NCI-H69 (cell line): ENCODE results near the gene UNC45B.
"Not testable (repeated sequence)": the region's sequence is repeated elsewhere in the genome, so short reads cannot be mapped to it uniquely, and the experiment has no call there.

Source experiments
- DNase-seq: peaks from one replicate; lab custom pipeline; 2025; lab: John Stamatoyannopoulos, UW

The UNC45B gene

GRCh38 chr17:35170968-35171771 lies 23.6 kb downstream of the UNC45B start:
- peak; percentile 9 for DNase-seq

DNA sequence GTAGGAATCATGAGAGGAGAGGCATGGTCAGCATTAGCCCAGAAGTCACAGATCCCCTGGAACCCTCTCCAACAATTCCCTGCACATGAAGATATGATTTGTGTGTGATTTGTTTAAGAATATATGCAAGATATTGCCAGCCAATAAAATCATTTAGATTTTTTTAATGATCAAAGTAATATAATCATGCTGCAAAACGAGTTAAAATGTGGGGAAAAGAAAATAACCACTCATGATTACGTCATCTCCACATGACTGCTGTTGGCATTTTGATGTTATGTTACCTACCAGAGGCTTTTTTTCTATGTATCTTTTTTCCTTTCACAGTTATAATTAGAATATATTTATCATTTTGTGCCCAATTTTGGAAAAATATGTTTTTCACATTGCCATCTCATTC lies 24.2 kb downstream of the UNC45B start:
- no peak for DNase-seq

DNA sequence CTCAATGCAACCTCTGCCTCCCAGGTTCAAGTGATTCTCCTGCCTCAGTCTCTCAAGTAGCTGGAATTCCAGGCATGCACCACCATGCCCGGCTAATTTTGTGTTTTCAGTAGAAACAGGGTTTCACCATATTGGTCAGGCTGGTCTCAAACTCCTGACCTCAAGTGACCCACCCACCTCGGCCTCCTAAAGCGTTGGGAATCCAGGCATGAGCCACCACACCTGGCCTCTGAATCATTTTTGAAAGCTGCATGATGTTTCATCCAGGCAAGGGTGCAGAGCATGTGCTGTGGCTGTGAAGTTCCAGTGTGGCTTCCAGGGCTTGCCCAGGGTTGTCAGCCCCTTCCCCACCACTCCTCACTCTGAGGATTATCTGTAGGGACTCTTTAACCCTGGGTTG lies 24.7 kb downstream of the UNC45B start:
- not testable (repeated sequence) for DNase-seq

DNA sequence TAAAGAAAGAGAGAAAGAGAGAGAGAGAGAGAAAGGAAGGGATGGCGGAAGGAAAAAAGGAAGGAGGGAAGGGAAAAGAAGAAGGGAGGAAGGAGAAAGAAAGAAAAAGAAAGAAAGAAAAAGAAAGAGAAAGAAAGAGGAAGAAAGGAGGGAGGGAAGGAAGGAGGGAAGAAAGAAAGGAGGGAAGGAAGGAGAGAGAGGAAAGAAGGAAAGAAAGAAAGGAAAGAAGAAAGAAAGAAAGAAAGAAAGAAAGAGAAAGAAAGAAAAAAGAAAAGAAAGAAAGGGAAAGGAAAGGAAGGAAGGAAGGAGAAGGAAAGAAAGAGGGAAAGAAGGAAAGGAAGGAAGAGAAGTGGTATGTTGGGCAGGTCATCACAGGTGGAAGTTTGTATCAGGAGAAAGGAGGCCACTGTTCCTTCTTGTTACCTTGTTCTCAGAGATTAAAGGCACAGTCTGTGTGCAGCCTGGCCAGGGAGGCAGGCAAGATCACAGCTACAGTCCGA lies 27.3 kb downstream of the UNC45B start:
- no peak for DNase-seq

DNA sequence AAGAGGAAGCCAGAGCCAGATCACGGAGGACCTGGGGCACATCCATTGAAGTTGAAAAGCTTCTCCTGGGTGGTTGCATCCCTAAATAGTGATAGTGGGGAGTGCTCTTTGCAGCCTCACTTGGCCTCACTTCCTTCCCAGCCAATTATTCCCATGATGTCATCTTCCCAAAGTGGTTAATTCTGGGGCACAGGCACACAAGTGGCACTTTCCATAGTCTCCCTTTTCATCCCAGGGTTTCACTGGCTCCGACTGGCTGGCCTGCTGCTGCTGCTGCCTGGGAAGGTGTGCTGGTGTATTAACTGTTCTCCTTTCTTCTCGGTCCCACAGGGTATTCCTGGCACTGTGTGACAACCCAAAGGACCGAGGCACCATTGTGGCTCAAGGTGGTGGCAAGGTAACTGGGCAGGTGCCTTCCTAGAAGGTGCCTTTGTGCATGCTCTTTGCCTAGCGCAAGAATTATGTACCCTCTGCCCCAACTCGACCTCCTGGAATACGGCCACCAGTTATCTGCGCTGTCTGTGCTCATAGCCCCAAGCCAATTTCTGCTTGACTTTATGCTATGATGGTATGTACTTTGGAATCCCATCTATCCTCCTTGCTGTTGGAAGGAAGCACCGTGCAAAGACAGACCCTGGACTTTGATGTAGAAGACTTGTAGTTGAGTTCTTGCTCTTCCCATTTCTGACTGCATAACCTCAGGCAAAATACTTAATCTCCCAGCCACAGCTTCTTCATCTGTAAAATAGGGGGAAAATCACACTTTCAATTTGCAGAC lies 28.2 kb downstream of the UNC45B start:
- DNase-seq: no peak

DNA sequence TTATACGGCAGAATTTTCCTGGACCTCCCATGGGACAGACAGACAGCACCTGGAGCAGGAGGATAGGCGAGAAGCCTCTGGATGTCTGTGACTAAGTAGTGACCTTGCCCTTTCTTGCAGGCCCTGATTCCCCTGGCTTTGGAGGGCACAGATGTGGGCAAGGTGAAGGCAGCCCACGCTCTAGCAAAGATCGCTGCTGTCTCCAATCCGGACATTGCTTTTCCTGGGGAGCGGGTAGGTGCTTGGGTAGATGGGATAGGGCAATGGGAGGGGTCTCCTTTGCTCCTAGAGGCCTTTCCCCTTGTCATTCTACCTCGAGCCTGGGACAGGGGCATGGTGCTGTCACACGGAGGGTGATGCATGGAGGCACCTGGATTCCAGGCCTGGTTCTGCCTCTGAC lies 29.3 kb downstream of the UNC45B start:
- no peak for DNase-seq

DNA sequence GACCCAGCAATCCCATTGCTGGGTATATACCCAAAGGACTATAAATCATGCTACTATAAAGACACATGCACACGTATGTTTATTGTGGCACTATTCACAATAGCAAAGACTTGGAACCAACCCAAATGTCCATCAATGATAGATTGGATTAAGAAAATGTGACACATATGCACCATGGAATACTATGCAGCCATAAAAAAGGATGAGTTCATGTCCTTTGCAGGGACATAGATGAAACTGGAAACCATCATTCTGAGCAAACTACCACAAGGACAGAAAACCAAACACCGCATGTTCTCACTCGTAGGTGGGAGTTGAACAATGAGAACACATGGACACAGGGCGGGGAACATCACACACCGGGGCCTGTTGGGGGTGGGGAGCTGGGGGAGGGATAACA lies 31.8 kb downstream of the UNC45B start:
- DNase-seq: not testable (repeated sequence)

GRCh38 chr17:35183332-35183731 lies 35.7 kb downstream of the UNC45B start:
- no peak for DNase-seq

- no peak for DNase-seq
Measured at GRCh38 chr17:35184274-35184673, 36.7 kb downstream of the UNC45B start.

- DNase-seq: no peak
Measured at GRCh38 chr17:35185849-35186248, 38.2 kb downstream of the UNC45B start.

DNA sequence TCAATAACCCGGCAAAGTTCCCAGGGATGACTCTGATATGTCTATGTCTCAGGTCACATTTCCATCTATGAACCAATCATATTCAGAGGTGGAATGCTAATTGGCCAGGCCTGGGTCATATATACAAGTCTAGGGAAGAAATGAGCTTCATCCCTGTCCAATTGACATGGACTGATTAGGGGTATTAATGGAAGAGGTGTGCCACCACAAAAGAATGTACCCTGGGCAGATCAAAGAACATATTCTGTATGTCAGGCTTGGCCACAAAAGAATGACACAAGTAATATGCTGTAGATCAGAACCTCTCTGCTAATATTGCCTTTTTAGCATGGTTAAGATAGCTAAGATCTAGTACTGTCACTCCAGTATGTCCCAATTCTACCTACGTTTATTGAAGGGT lies 39.9 kb downstream of the UNC45B start:
- no peak for DNase-seq

DNA sequence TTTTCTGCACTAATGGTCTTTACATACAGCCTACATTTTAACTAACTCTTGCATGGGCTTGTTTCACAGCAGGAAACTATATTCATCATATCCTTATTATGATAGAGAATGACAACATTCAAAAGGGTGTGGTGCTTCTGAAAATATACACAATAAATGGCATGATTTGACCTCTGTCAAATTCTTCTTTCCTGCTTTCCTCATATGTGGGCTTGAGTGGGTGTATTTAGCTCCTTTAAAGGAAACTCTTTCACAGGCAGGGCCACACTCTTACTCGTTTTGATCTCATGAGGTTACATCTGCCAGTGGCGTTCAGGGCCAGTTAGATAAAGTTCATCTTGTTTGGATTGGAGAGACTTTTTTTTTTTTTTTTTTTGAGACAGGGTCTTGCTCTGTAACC lies 40.5 kb downstream of the UNC45B start:
- DNase-seq: no peak

- DNase-seq: no peak
Measured at GRCh38 chr17:35189291-35189690, 41.7 kb downstream of the UNC45B start.

DNA sequence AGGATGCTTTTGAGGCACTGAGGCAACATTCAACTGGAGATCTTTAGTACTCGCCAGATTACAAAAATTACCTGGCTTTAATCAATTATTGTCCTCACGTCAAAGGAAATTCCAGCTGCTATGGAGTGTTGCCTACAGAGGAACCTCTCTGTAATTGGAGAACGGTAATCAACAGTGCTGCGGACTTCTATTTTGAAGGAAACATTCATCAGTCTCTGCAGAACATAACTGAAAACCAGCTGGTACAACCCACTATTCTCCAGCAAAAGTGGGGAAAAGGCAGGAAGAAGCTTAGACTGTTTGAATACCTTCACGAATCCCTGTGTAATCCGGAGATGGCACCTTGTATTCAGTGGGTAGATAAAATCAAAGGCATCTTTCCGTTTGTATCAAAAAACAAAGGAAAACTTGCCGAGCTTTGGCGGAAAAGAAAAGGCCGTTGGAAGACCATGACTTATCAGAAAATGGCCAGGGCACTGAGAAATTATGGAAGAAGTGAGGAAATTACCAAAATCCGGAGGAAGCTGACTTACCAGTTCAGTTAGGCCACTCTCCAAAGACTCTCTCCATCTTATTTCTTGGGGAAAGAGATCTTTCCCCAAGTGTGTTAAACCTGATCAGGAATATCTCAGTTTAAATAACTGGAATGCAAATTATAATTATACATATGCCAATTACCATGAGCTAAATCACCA lies 43.5 kb downstream of the UNC45B start:
- DNase-seq: peak; percentile 26

DNA sequence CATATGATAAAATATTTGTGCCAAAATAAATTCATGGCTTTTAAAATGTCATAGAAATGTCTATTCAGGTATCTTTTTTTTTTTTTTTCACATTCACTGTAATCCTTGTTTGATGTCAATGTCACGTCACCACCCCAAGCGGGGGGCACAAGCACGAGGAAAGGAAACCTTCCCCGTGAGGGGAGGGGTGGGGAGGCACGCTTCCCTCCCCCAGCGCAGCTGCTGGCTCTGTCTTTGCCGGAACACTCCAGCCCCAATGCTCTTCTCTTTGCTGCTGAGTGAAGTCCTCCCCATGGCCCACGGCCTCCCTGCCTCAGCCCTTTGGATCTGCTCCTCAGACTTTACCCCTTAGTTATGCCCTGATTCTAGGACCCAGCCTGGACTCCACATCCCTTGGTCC lies 45.1 kb downstream of the UNC45B start:
- no peak for DNase-seq

DNA sequence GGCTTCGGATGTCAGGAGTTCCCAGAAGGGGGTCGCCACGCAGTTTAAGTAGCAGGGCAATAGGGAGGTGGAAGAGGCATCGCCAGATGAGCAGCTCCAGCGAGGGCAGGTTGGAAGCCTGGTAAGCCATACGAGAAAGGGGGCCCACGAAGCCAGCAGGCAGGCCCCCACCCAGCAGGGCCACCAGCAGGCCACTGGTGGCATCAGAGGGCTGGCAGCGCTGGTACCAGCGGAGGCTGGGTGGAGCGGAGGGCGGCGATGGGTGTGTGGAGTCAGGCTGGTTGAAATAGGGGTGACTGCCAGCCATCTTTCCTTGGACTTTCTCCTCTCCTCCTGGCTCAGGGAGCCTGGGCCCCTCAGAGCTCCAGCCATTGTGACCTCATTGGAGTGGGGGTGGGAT lies 46.4 kb downstream of the UNC45B start, which contains the start of gene SLC35G3:
SLC35G3 (minus strand) TSS at position 393 of the 400 bp plus-strand sequence; CDS start at position 307, 86 bp downstream.
- not testable (repeated sequence) for DNase-seq

GRCh38 chr17:35195062-35195461 lies 47.4 kb downstream of the UNC45B start:
- not testable (repeated sequence) for DNase-seq

DNA sequence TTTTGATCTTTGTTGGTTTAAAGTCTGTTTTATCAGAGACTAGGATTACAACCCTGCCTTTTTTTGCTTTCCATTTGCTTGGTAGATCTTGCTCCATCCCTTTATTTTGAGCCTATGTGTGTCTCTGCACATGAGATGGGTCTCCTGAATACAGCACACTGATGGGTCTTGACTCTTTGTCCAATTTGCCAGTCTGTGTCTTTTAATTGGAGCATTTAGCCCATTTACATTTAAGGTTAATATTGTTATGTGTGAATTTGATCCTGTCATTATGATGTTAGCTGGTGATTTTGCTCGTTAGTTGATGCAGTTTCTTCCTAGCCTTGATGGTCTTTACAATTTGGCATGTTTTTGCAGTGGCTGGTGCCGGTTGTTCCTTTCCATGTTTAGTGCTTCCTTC lies 55.0 kb downstream of the UNC45B start:
- not testable (repeated sequence) for DNase-seq

GRCh38 chr17:35210741-35211140 lies 63.1 kb downstream of the UNC45B start:
- DNase-seq: no peak

- DNase-seq: no peak
Measured at GRCh38 chr17:35212668-35213067, 65.1 kb downstream of the UNC45B start.

- no peak for DNase-seq
Measured at GRCh38 chr17:35213412-35213940, 65.9 kb downstream of the UNC45B start.

DNA sequence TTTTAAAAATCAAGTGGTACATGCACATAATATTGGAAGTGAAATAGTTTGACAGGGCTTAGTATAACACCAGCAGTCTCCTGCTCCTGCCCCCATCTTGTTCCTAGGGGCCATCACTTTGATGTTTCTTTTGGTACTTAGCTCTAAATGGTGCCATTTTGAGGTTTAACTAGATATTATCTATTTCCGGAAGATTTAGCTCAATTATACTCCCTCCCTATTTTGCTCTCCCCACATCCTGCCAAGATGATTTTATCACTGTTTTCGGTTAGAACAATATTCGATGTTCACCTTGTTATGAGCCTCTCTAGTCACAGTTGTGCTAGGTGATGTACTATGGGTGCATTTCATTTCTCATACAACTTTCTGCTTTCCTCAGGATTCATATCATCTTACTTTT lies 66.6 kb downstream of the UNC45B start:
- no peak for DNase-seq
